GM18520 (cell line): ENCODE results near the gene PPP2R5D.
"Not testable (repeated sequence)": the region's sequence is repeated elsewhere in the genome, so short reads cannot be mapped to it uniquely, and the experiment has no call there.

Experiments
- ATAC-seq: cut with Tn5 transposase; IDR thresholded peaks from one replicate; pipeline ENCODE4 v1.9.1; 2021; ENCODE audit not compliant: unreplicated experiment

Gene PPP2R5D

DNA sequence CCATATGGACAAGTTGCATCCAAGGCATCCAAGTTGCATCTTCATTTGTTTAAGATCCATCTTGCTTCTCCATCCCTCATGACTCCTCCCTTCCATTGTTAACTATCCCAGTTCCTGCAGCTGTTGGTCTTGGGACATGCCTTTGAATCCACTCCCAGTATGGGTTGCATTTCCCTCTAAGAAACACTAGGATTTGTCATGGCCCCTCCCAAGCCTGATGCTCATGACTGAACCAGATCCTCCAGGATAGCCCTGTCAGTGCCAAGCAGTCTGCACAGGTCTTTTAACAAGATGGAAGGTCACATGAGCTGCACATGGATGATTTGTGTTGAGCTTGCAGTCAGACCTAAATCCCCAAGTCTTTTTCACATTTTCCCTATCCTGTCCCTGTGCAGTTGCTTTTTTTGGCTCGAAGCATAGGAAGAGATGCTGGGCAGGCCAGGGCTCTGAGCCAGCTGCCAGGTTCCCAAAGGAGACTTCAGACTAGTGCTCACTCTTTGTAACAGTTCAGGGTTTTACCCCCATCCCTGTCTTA, 4.2 kb downstream of the PPP2R5D start:
- no peak for ATAC-seq

DNA sequence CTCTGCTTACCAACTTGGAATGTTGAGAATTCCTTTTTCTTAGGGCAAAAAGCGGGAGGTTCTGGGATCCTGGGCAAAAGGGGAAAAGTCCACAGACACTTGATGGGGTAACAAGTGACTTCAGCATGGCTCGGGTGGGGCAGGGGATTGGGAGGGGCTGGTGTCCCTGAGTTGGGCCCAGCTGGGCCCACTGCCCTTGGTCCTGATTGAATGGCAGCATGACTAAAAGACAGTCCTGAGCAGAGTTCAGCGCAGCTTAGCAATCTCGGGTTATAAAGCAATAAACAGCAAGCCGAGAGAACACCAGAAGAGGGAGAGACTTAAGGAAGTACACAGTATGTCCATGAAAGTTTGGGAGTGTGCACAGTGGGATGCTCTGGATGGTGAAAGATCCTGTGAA, 5.6 kb downstream of the PPP2R5D start:
- no peak for ATAC-seq

DNA sequence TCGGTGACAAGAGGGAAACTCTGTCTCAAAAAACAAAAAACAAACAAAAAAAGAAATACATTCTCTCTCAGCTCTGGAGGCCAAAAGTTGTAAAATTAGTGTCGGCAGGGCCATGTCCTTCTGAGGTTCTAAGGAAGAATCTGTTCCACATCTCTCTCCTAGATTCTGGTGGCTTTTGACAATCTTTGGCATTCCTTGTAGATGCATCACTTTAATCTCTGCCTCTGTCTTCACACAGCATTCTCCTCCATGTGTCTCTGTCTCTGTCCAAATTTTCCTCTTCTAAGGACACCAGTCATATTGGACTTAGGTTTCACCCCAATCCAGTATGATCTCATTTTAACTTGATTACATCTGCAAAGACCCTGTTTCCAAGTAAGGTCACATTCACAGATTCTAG, 9.1 kb downstream of the PPP2R5D start:
- no peak for ATAC-seq

DNA sequence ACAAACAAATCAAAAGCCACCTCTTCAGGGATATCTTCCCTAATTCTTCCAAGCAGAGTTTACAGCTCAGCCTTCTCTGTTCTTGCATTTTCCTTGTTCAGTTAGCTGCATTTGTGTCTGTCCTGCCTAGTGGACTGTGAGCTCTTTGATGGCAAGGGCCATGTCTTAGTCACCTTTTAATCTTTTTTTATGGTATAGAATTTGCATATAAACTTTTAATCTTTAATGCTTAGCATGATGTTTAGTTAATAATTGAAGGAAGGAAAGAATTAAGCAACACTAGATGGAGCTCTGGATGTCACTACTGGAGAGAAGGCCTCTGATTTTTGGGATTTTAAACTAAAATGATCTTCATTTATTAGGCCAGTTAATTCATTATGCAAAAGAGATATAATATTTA, 12.1 kb downstream of the PPP2R5D start:
- ATAC-seq, result no peak

DNA sequence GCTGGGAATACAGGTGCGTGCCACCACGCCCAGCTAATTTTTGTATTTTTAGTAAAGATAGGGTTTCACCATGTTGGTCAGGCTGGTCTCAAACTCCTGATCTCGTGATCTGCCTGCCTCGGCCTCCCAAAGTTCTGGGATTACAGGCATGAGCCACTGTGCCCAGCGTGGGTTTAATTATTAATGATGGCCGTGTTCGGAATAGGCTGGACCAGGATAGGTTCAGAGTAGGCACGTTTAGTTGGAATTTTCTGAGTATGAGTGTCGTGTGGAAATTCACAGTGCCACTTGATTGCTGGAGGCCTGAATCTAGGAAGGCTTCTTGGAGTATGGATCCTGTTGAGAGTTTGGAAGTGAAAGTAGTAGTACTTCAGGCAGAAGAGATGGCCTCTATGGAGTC, 13.8 kb downstream of the PPP2R5D start:
- ATAC-seq, result not testable (repeated sequence)

DNA sequence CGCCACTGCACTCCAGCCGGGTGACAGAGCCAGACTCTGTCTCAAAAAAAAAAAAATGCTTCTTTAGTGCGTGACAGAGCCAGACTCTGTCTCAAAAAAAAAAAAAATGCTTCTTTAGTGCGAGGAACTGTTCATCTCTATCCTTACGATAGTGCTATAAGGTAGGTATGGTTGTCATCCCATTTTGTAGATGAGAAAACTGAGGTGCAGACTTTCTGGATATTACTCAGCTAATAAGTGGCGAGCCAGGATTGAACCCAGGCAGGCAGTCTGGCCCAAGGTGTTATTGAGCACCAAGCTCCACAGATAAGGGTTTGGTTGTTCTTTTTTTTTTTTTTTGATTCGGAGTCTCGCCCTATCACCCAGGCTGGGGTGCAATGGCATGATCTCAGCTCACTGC, 17.5 kb downstream of the PPP2R5D start:
- ATAC-seq, result no peak

DNA sequence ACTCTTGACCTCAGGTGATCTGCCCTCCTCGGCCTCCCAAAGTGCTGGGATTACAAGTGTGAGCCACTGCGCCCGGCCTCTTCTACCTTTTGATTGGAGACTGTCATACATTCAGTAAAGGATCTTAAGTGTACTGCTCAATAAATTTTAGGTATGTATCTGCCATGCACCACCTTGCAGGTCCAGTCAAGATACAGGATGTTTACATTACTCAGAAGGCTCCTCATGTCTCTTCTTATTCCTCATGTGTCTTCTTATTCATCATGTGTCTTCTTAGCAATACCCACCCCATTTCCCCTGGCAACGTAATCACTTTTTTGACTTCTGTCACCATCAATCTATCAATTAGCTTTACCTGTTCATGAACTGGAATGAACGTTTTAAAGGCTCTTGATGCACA, 21.5 kb downstream of the PPP2R5D start:
- ATAC-seq, result no peak

DNA sequence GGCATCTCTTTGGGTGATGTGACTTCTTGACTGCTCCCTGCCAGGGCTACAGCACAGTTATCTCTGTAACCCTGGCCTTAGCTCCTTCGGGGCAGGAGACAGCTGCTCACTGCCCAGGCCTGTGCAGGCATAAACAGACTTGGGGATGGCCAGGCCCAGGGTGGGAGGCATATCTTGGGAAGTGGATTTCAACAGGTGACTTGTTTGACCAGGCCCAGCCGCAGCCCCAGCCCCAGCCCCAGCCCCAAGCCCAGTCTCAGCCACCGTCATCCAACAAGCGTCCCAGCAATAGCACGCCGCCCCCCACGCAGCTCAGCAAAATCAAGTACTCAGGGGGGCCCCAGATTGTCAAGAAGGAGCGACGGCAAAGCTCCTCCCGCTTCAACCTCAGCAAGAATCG, 21.9 kb downstream of the PPP2R5D start:
- ATAC-seq, result no peak

DNA sequence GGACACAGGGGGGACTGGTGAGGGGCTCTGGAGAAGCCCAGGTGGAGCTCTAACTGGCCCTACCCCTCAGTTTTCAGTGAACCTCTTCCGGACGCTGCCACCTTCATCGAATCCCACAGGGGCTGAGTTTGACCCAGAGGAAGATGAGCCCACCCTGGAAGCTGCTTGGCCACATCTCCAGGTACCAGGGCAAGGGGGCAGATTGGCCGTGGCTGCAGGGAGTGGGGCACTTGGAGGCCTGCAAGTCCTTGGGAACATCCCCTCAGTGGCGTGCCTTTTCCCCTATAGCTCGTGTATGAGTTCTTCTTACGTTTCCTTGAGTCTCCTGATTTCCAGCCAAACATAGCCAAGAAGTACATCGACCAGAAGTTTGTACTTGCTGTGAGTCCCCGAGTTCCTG, 22.8 kb downstream of the PPP2R5D start:
- ATAC-seq, result no peak

DNA sequence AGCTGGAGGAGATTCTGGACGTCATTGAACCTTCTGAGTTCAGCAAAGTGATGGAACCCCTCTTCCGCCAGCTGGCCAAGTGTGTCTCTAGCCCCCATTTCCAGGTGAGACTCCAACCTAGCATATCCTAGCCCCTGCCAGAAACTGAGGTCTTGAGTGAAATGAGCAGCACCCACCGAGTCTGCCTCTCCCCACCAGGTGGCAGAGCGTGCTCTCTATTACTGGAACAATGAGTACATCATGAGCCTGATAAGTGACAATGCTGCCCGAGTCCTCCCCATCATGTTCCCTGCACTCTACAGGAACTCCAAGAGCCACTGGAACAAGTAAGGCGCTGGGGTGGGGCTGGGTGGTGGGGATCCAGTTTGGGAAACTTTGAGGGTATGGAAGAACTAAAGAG, 24.8 kb downstream of the PPP2R5D start:
- ATAC-seq, result no peak

DNA sequence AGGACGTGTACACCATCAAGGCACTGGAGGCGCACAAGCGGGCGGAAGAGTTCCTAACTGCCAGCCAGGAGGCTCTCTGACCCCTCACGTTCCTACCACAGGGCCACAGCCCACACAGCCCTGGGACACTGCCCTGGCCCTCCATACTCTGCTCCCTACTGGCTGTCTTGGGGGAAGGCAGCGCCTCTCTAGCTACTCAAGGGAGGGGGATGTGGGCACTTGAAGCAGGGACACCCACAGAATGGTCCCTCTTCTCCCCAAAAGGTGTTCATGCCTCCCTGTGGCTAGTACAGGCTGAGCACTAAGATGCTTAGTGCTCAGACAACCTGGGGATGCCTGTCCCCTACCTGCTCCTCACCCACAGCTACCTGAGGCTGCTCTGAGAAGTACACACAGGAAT, 26.8 kb downstream of the PPP2R5D start:
- no peak for ATAC-seq

DNA sequence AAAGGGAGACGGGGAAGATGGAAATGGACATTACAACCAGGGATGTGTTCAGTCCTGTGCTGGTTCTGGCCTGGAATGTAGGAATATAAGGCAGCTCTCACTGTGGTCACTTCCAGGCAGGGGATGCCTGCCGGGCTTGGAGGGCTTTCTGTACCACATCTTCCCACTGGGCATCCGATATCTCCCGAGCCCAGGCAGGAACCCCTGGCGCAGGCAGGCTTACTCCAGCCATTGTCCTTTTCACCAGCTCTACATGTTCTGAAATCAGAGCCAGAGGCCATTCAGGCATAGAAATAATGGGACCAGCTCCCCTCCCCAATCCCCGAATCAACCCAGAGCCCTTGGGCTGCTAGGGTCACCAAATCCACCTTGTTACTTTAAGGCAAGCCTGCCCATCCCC, 28.0 kb downstream of the PPP2R5D start:
- ATAC-seq, result no peak

DNA sequence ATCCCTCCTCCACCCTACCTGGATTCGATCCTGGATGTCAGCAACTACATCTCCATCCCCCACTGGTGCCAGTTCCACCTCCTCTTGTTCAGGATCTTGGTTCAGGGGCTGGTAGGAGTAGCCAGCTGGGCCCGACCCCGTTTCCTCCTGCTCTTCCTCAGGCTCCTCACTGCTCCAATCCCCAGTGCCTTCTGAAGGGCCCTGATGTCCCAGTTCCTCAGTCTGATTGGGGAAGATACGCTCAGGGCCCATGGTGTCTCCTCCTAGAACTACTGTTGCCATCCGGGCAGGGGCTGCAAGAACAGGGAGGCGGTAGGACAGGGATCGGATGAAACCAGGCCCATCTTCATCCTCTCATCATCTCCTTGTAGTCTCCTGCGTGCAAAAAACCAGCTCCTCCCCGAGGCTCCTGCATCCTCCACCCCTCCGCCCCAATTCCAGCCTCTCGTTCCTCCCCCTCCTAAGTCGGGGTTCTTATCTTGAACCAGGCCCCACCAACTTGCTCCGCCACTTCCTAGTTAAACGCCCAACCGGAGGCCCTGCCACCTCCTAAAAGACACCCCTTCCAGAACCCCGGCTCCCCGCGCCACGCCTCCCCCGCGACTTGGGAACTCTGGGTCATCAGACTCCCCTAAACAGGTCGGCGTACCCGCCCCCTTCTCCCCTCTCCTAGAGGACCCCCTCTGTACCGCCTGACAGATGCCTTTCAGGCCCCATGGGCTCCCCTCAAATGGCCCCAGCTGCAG, 28.9 kb downstream of the PPP2R5D start:
- no peak for ATAC-seq

DNA sequence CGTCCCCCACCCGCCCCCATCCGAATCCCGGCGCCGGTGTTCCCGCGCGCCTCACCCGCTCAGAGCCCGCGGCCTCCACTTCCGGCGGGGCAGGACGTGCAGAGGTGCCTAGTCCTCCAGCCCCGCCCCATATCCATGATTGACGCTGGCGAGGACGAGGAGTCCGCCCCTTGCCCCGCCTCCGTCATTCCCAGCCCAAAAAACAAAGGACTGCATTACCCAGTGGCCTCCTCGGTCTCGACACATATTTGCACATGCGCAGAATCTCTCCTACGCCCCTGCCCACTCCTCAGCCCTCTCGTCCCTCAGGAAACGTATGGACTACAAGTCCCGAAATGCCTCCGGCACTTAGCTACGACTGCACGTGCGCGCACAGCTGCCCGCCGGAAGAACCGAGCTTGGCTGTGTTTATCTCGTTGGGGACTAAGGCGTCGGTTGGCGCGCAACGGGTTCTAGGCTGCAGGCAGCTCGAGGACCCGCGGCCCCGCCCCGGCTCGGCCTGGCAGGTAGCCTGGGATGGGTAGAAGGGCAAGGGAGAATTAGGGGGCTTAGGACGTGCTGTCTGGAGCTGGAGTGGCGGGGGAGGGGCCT, 29.6 kb downstream of the PPP2R5D start, which contains the start of the genes KLHDC3 and MEA1:
KLHDC3 (plus strand) TSS at position 407 of the 591 bp plus-strand sequence. CDS start 2,944 bp downstream, outside the sequence.
MEA1 (minus strand) TSS at position 104 of the 591 bp plus-strand sequence. CDS start 133 bp downstream, outside the sequence.
- peak; percentile 87 for ATAC-seq

DNA sequence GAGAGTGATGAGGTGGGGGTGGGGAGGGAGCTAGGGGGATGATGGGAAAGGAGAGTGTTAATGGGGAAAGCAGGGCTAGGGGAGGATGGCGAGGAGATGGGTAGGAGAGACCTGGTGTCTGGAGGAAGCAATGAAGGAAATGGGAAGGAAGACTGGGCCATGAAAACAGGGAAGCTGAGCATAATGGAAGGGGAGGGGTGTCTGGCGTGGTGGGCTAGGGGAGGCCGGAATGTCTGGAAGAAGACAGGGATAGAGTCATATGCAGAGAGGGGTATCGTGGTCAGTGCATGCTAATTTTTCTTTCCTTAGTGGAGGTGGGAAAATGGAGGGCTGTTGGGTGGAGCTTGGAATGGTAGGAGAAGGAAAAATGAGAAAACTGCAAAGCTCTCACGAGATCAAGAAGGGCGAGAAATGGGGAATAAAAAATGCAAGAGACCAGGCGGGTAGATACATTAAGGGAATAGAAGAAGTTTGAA, 30.1 kb downstream of the PPP2R5D start:
- ATAC-seq, result no peak

DNA sequence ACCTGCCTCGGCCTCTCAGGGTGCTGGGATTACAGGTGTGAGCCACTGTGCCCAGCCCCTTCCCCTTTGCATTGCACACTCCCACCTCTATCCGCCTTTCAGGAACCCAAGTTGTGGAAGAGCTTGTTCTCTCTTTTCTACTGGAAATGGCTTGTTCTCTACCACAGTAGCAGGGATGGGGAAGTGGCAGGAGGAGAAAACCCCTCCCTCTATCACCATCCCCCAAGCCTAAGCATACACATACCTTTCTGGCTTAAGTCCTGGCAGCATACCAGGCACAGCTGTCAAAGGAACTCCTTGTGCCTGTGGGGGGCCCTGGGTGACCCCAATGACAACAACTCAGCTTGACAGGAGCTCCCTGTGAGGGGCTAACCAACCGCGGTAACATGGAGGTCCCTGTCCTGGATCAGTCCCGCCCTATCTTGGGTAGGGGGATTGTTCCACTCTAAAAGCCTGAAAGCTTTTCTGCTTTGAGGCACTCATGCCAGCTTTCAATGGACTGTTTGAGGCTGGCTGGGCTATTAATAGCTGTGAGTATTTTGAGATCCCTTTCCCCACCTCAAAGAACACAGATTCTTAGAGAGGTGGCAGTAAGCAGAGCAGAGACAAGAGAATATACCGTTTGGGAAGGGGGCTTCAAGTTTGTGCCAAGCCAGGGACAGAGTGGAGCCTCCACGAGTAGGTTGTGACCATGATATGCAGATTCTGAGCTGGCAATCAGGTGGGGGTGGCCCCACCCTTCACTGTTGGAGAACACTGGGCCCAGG, 32.0 kb downstream of the PPP2R5D start:
- ATAC-seq, result no peak

DNA sequence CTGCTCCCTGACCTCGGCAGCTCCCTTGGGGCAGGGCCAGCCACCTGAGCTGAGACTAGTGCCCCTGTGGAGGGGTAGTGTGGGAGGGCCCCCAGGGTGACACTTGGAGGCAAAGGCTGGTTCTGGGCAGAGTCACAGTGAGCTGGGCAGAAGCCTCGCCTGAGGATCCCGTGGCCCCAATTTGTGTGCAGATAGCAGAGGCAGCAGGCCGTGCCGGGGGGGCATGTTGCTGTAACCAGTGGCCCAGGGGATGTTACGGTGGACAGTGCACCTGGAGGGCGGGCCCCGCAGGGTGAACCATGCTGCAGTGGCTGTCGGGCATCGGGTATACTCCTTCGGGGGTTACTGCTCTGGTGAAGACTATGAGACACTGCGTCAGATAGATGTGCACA, 32.6 kb downstream of the PPP2R5D start:
- ATAC-seq, result no peak

DNA sequence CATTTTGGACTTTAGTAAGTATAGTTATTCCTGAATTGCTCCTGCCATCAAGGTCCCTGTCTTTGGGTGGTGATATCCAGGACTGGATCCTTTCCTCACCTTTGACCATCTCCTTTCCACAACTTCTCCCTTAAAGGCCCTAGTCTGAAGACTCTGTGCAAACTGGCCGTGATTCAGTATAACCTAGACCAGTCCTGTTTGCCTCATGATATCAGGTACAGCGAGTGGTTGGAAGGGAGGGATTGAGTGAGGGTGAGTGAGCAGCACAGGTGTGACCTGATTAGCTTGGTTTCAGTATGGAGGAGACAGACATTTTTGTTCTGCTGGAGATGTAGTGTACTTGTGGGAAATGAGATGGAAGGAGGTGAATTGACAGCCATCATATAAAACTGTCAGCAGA, 34.8 kb downstream of the PPP2R5D start:
- ATAC-seq, result no peak

DNA sequence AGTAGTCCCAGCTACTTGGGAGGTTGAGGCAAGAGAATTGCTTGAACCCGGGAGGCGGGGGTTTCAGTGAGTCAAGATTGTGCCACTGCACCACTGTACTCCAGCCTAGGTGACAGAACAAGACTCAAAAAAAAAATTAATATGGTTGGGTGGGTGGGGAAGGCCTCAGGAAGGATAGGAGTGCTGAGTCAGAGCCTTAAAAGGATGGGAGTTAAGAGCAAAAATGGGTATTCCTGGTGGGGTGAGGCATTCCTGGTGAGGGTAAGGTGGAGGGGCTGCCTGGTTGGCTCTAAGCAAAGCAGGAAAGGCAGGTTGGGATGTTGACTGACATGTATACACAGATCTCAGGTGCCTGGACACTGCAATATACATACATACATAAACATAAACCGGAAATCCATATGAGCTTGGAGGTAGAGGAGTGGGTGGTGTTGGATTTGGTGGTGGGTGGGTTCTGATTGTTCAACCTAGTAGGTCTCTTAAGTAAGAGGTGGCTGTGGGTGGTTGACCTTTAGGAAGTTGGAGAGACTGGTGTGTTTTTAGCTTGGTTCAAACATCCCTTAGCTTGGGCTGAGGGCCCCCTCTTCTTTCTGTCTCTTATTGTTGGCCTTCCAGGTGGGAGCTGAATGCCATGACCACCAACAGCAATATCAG, 35.8 kb downstream of the PPP2R5D start:
- ATAC-seq, result no peak

DNA sequence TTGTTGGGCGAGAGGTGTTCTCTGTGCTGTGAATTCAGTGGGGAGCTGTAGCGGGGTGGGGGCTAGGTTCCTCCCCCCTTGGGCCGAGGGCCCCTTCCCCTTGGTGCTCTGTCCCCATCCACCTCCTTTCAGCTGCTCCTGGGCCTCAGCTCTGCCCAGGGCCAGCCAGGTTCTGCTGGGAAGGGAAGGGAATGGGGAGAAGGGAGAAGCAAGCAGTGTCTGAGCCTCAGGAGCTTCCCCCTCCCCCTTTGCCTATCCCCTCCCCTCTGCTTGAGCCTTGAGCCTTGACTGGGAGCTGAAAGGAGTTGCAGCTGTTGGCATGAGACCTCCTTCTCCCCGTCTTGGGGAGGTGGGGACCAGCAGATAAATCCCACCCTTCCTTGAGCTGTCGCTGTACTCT, 36.5 kb downstream of the PPP2R5D start:
- ATAC-seq, result no peak
